ENCODE measurements around the gene NRSN2.

DNA sequence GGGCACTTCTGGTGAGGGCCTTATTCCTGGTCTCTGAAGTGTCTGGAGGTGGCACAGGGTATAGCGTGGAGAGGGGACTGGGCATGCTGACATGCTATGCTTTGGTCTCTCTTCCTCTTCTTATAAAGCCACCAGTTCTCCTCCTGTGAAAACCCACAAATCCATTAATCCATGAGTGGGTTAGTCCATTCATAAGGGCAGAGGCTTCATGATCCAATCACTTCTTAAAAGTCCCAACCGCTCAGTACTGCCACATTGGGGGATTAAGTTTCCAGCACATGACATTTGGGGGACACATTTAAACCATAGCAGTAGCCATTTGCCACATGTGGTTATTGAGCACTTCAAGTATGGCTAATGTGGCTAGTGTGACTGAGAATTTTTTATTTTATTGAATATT is 29.8 kb downstream of the NRSN2 start:
- TF ChIP-seq, protein P1, sequence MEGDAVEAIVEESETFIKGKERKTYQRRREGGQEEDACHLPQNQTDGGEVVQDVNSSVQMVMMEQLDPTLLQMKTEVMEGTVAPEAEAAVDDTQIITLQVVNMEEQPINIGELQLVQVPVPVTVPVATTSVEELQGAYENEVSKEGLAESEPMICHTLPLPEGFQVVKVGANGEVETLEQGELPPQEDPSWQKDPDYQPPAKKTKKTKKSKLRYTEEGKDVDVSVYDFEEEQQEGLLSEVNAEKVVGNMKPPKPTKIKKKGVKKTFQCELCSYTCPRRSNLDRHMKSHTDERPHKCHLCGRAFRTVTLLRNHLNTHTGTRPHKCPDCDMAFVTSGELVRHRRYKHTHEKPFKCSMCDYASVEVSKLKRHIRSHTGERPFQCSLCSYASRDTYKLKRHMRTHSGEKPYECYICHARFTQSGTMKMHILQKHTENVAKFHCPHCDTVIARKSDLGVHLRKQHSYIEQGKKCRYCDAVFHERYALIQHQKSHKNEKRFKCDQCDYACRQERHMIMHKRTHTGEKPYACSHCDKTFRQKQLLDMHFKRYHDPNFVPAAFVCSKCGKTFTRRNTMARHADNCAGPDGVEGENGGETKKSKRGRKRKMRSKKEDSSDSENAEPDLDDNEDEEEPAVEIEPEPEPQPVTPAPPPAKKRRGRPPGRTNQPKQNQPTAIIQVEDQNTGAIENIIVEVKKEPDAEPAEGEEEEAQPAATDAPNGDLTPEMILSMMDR (IDR thresholded peaks at IDR 0.05) = no peak
- TF ChIP-seq RAD21 (IDR thresholded peaks at IDR 0.05; ENCODE audit: low read length) (no peak), EZH2phosphoT487 (IDR thresholded peaks at IDR 0.05; ENCODE audit: borderline replicate concordance, low read depth) (no peak), JUND (IDR thresholded peaks at IDR 0.05) (no peak), POLR2AphosphoS5 (IDR thresholded peaks at IDR 0.05; ENCODE audit: low read depth, low read length) (no peak), NRF1 (IDR thresholded peaks at IDR 0.05; ENCODE audit: low read depth, low read length) (no peak), RCOR1 (IDR thresholded peaks at IDR 0.05; ENCODE audit: low read length) (no peak), SMC3 (IDR thresholded peaks at IDR 0.05; ENCODE audit: low read depth, low read length) (no peak), YY1 (IDR thresholded peaks at IDR 0.05; ENCODE audit: low read depth) (no peak), FOXJ3 (CRISPR knock-in tag; IDR thresholded peaks at IDR 0.05) (no peak)
- TF ChIP-seq, protein P2, sequence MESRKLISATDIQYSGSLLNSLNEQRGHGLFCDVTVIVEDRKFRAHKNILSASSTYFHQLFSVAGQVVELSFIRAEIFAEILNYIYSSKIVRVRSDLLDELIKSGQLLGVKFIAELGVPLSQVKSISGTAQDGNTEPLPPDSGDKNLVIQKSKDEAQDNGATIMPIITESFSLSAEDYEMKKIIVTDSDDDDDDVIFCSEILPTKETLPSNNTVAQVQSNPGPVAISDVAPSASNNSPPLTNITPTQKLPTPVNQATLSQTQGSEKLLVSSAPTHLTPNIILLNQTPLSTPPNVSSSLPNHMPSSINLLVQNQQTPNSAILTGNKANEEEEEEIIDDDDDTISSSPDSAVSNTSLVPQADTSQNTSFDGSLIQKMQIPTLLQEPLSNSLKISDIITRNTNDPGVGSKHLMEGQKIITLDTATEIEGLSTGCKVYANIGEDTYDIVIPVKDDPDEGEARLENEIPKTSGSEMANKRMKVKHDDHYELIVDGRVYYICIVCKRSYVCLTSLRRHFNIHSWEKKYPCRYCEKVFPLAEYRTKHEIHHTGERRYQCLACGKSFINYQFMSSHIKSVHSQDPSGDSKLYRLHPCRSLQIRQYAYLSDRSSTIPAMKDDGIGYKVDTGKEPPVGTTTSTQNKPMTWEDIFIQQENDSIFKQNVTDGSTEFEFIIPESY (IDR thresholded peaks at IDR 0.05; ENCODE audit: borderline replicate concordance, low read depth) = no peak
- TF ChIP-seq, protein P3, sequence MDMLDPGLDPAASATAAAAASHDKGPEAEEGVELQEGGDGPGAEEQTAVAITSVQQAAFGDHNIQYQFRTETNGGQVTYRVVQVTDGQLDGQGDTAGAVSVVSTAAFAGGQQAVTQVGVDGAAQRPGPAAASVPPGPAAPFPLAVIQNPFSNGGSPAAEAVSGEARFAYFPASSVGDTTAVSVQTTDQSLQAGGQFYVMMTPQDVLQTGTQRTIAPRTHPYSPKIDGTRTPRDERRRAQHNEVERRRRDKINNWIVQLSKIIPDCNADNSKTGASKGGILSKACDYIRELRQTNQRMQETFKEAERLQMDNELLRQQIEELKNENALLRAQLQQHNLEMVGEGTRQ (IDR thresholded peaks at IDR 0.05; ENCODE audit: borderline replicate concordance, low read depth, low read length) = no peak
- TF ChIP-seq, protein P4, sequence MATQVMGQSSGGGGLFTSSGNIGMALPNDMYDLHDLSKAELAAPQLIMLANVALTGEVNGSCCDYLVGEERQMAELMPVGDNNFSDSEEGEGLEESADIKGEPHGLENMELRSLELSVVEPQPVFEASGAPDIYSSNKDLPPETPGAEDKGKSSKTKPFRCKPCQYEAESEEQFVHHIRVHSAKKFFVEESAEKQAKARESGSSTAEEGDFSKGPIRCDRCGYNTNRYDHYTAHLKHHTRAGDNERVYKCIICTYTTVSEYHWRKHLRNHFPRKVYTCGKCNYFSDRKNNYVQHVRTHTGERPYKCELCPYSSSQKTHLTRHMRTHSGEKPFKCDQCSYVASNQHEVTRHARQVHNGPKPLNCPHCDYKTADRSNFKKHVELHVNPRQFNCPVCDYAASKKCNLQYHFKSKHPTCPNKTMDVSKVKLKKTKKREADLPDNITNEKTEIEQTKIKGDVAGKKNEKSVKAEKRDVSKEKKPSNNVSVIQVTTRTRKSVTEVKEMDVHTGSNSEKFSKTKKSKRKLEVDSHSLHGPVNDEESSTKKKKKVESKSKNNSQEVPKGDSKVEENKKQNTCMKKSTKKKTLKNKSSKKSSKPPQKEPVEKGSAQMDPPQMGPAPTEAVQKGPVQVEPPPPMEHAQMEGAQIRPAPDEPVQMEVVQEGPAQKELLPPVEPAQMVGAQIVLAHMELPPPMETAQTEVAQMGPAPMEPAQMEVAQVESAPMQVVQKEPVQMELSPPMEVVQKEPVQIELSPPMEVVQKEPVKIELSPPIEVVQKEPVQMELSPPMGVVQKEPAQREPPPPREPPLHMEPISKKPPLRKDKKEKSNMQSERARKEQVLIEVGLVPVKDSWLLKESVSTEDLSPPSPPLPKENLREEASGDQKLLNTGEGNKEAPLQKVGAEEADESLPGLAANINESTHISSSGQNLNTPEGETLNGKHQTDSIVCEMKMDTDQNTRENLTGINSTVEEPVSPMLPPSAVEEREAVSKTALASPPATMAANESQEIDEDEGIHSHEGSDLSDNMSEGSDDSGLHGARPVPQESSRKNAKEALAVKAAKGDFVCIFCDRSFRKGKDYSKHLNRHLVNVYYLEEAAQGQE (IDR thresholded peaks at IDR 0.05; ENCODE audit: low read depth, low read length) = no peak
- TF ChIP-seq, protein P5, sequence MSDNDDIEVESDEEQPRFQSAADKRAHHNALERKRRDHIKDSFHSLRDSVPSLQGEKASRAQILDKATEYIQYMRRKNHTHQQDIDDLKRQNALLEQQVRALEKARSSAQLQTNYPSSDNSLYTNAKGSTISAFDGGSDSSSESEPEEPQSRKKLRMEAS (IDR thresholded peaks at IDR 0.05; ENCODE audit: low read depth) = no peak
